ENCODE measurements around the gene PCGF1.
A peak's percentile ranks its signal among the peaks of the same experiment; 100 is the strongest.

- TF ChIP-seq CTCF (IDR thresholded peaks at IDR 0.05) = peak in 1 of 7 experiments; percentile 6
- TF ChIP-seq POLR2A (IDR thresholded peaks at IDR 0.05) = peak in 1 of 4 donors; percentile 70
- peak; percentile 83 to 97 (median 91) for TF ChIP-seq POLR2AphosphoS5 (IDR thresholded peaks at IDR 0.05)
These were observed 22.1 kb upstream of the PCGF1 start, which contains the start of the genes AUP1 and HTRA2 for GRCh38 chr2:74529357-74530238.
